GM21717 (cell line): Measurements from ENCODE around the gene MORN3.
"Not testable (repeated sequence)": the region's sequence is repeated elsewhere in the genome, so short reads cannot be mapped to it uniquely, and the experiment has no call there.

ENCODE experiments used
- ATAC-seq: cut with Tn5 transposase; IDR thresholded peaks from one replicate; pipeline ENCODE4 v1.9.1; 2021; ENCODE audit warnings: mild to moderate bottlenecking, moderate library complexity; ENCODE audit not compliant: unreplicated experiment

The MORN3 gene

DNA sequence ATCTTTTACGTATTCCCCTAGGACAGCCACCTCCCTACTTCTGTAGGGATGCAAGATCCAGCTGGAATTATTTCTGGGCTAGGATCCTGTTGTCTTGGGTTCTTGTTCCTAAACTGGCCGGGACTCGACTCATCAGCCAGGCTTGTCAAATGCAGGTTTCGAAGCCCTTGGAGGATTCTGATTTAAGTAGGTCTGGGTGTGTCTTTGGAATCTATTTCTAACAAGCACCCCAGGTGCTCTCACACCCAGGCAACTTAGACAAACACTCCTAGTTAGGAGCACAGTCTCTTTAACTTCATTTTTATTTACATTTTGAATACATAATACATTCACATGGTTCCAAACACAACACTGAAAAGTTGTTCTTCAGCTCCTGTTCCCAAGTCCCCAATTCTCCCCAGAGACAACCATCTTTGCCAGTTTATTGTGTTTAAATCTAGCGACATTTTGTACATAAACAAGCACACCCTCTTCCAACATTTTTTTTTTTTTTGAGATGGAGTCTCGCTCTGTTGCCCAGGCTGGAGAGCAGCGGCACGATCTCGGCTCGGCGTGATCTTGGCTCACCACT, 20.9 kb downstream of the MORN3 start:
- ATAC-seq = no peak

DNA sequence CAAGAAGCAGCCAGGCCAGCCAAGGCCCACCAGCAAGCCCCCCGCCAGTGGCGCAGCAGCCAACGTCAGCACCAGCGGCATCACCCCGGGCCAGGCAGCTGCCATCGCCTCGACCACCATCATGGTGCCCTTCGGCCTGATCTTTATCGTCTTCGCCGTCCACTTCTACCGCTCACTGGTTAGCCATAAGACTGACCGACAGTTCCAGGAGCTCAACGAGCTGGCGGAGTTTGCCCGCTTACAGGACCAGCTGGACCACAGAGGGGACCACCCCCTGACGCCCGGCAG, 28.2 kb downstream of the MORN3 start:
- ATAC-seq = no peak

DNA sequence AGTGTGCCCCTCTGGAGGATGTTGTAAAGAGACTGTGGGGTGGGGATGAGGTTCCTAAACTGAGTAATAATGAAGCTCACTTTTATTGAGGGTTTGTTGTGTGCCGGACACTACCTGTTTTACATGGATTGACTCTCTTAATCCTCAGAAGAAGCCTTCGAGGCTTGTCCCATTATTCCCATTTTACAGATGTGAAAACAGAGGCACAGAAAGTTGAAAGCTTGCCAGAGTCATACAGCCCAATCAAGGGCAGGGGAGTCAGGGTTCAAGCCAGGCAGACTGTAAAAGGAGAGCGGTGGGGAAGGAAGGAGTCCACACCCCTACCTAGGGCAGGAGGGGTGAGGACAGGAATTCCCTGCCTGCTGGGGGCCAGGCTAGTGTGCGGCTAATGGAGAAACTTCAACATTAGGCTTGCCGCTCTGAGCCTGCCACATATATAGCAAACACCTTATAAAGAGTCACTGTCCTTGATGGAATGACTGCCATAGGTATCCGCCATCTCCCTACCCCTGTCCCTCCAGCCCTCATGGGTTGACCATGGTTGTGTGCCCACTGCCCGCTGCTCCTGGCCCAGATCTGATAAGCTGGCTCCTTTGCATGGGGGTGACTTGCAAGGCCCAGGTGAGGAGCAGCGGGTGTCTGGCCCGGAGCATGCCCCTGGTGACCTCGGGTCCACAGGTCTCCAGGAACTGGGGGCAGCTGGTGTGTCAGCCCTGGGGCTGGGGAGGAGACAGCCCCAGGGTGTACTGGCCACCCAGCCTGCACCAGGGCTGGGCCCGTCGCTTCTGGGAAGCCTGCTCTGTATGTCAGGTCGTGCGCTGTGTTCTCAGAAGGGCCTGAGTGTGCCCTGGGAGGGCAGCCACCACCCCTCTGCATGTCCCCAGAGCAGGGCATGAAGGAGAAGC, 30.9 kb downstream of the MORN3 start:
- ATAC-seq = no peak

DNA sequence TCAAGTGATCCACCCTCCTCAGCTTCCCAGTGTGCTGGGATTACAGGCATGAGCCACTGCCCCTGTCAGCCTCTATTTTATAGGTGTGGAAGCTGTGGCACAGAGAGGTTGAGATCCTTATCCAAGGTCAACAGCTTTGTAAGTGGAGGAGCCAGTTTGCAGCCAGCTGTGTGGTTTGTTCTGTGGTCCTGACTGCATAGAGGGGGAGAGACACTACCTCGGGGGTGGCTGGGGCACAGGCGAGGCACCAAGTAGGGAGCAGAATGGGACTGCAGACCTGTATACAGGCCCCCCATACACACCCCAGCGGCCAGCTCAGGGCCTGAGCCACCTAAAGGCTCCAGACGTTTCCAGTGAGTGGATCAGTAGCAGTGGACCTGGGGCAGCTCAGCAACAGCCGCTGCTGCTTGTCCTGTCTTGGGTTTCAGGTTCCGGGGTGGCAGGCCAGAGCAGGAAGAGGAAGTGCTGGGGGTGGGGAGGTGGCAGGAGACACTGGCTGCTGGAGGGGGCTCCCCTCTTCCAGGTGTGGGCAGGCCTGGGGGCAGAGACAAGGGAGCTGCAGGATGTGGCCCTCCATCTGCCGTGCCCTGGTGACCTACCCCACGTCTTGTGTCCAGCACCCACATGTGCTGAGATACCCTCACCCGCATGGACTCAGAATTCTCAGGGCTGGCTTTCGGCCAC, 32.1 kb downstream of the MORN3 start:
- ATAC-seq = no peak

DNA sequence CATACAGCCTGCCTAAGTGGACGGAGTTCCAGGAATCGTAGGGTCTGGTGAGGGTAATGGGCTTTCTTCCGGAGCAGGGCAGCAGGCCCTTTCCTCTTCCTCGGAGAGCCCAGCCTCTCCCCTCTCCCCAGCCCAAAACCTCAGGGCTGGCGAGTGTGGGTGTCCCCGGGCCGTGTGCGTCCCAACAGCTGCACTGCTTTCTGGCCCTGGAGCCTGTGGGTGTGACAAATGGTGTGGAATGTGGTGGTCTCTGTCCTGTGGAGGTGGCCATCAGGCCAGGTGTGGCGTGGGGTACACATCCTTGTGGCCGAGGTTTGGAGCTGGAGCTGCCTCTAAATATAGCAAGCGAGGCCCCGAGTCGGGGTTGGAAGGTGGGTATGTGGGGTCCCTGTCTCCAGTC, 34.6 kb downstream of the MORN3 start:
- no peak for ATAC-seq

DNA sequence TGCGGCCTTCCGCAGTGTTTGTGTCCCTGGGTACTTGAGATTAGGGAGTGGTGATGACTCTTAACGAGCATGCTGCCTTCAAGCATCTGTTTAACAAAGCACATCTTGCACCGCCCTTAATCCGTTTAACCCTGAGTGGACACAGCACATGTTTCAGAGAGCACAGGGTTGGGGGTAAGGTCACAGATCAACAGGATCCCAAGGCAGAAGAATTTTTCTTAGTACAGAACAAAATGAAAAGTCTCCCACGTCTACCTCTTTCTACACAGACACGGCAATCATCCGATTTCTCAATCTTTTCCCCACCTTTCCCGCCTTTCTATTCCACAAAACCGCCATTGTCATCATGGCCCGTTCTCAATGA, 35.6 kb downstream of the MORN3 start:
- not testable (repeated sequence) for ATAC-seq

DNA sequence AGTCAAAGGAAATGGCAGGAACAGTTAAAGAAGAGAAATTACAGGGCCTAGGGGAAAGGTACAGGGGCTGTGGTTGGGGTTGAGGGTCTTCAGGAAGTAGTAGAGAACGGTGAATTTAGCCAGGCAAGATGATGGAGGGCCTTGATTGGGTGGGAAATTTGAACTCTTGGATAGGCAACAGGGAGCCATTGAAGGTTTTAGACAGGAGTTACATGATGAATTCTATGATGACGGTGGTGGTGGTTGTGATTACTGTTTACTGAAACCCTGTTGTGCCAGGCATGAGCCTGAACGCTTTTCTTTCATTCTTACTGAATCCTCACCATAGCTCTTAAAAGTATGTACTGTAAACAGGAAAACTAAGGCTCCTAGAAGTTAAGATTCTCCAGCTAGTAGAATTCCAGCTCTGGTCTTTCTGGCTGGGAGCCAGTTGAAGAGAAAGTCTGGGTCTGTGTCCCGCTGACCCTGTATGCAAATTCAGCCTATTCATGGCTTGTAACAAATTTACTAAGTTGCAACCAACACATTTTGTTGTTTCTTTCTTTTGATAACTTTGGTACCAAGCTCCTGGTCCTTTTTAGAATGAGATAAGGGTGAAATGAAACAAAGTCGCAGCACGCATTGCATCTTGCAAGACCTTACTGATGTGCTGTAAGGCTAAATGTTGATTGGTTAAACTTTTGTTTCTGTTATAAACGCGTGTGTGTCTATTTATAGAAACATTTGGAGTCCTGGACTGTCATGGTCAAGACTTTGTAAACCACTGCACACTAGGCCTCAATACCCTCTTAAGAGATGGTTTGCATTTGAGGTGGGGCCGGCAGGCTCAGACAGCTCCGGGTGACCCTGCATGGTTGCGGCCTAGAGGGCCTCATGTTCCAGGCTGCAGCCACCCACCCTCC, 37.1 kb downstream of the MORN3 start:
- ATAC-seq = no peak

DNA sequence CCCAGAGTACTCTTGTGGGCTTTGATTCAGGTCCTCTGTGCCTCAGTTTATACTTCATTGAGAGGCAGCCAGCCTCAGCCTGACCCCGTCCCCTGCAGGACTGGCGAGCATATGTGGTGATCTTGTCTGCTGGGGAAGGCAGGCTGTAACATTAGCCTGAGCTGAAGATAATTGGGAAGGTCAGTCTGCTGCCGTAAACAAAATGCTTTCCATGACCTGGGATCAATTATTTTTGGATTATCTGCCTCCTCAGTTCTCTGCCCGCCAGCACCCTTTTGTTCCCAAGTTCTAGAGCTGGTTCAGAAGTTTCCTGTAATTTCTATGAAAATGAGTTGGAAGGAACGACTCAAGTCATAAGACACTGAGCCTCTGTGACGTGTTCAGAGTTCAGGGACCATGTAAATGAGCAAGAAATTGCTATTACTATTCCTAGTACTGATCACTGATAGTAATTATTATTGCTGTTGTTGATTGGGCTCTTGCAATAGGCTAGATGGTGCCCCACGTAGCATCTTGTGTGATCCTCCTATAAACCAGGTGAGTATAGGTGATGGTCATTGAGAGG, 38.6 kb downstream of the MORN3 start:
- no peak for ATAC-seq

DNA sequence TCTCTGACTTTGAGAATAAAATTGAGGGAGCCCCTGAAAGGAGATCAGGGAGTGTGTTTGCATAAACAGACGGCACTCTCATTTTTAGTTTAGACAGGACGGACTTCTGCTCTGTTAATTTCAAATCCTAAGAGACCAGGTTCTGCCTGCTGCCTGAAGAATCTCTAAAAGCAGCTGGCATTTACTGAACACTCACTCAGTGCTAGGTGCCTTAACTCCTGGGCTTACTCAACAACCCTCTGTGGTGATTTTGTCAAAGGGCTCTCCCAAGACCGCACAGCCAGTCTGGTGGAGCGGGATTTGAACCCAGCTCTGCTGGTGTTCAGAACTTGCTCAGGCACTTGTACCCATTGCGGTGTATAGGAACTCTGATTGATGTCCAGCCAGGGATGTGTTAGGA, 40.9 kb downstream of the MORN3 start:
- ATAC-seq = no peak

DNA sequence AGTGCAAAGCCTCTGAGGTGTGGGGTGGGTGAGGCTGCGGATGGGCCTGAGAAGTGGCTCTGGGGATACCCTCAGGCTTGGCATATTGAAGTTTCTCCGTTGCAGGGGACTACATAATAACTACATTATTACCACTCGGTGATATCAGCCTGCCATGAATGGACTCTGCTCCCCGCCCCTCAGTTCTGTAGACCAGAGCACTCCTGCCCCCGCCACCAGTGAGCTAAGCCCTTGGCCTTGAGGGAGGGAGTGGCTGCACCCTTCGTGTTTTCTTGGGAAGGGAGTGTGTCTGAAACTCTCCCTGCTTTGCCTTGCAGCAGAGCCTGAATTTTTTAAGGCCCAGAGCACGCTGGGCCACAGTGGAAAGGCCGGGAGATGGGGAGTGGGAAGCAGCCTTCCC, 41.4 kb downstream of the MORN3 start:
- no peak for ATAC-seq

DNA sequence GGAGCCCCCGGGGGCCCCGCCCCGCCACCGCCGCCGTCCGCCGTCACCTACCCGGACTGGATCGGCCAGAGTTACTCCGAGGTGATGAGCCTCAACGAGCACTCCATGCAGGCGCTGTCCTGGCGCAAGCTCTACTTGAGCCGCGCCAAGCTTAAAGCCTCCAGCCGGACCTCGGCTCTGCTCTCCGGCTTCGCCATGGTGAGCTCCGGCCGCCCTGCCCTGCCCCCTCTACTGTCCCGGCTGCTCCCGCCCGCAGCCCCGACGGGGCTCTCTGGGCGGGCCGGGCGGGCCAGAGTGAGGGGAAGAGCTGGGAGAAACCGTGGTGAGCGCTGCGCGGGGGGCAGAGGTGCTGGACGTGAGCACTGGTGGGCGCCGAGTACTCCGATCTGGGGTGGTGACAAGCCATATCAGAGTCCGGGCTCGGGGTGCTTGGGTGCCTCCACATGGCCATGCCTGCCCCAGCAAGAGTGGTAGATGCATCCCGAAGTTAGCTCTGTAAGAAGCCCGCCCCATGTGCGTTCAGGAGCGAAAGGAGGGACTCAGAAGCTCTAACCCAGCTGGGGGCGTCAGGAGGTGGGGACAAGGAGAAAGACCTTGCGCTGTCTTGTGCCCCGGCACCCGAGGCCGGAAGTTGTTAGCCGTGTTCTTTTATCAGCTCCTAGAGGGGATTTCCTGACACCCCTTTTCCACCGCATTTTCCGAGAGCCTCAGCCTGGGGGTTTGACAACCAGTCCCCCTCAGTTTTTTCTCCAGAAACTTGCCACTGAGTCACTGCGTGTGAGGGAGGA, 42.4 kb downstream of the MORN3 start:
- peak; percentile 27 for ATAC-seq

DNA sequence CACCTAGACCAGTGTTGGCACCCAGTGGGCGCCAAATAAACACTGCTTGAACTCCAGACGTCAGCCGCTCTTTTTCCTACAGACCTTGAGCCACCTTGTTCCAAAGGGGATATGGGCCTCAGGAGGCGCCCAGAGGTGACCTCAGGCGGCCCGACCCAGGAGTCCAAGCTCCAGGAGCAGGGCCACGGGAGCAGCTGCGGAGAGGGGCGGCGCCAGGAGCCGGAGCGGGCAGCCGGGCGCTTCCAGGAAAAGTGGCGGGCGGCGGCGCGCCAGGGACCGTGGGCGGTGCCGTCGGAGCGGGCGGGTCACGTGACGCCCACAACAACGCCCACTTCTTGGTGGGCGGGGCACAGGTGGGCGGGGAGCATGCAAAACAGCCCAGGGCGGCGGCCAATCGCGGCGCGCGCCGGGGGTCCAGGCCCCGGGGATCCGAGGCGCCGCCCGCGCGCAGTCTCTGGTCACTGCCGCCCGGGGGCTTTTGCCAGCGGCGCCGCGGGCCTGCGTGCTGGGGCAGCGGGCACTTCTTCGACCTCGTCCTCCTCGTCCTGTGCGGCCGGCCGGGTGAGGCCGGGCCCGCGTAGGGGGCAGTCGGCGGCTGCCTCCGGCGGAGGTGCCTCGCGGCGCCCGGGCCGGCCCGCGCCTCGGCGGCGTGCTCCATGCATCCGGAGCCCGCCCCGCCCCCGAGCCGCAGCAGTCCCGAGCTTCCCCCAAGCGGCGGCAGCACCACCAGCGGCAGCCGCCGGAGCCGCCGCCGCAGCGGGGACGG, 43.2 kb downstream of the MORN3 start, which contains the start of gene ORAI1:
Gene ORAI1 (plus strand): TSS at position 444 of the 766 bp plus-strand sequence.
- ATAC-seq = peak; percentile 55

DNA sequence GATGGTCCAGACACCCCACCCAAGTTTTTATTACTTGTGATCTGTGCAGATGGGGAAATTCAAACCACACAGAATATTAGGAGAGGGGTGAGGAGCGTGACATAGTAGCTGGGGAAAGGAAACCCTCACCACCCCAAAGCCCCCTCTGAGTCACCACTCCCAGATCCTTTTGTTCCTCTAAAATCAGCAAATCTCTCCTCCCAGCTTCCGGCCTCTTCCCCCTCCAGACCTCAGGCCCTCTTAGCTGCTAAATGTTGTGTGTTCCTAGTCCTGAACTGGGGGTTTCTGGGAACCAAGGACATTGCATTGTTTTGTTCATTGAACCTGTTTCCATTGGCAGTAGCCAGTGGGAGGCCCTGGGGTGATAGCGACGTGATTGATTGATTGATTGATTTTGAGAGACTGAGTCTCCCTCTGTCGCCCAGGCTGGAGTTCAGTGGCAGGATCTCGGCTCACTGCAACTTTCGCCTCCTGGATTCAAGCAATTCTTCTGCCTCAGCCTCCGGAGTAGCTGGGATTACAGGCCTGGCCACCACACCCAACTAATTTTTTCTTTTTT, 49.0 kb downstream of the MORN3 start:
- no peak for ATAC-seq

DNA sequence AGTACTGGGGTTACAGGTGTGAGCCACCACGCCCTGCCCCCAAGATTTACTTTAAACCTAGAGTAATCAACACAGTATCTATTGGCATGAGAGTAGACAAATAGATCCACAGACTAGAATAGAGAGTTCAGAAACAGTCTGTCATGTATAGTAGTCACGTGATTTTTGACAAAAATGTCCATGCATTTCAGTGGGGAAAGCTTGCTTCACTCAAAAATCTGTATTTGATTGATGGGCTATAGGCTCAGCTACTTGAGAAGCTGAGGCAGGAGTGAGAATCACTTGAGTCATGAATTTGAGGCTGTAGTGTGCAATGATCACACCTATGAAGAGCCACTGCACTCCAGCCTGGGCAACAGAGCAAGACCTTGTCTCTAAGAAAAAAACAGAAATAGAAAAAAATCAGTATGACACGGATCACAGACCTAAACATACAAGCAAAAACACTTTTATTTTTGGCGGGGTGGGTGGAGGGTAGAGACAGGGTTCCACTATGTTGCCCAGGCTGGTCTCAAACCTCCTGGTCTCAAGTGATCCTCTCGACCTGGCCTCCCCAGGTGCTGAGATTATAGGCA, 50.7 kb downstream of the MORN3 start:
- ATAC-seq = no peak

DNA sequence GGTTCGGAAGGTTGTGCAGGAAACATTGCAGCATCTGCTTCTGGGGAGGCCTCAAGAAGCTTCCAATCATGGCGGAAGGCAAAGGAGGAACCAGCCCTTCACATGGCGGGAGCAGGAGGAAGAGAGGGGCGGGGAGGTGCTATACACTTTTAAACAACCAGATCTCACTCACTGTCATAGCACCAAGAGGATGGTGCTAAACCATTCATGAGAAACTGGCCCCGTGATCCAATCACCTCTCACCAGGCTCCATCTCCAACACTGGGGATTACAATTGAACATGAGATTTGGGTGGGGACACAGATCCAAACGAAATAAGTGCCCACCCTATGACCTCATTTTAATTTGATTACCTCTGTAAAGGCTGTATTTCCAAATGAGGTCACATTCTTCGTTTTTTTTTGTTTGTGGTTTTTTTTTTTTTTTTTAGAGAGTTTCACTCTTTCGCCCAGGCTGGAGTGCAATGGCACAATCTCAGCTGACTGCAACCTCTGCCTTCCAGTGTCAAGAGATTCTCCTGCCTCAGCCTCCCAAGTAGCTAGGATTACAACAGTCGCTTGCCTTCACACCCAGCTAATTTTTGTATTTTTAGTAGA, 54.5 kb downstream of the MORN3 start:
- no peak for ATAC-seq

DNA sequence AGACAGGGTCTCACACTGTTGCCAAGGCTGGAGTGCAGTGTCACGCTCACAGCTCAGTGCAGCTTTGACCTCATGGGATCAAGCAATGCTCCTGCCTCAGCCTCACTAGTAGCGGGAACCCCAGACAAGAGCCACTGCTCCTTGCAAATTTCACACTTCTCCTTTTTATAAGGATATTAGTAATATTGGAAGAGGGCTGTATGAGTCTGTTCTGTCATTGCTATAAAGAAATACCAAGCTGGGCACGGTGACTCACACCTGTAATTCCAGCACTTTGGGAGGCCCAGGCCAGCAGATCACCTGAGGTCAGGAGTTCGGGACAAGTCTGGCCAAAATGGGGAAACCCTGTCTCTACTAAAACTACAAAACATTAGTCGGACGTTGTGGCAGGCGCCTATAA, 56.0 kb downstream of the MORN3 start:
- no peak for ATAC-seq

DNA sequence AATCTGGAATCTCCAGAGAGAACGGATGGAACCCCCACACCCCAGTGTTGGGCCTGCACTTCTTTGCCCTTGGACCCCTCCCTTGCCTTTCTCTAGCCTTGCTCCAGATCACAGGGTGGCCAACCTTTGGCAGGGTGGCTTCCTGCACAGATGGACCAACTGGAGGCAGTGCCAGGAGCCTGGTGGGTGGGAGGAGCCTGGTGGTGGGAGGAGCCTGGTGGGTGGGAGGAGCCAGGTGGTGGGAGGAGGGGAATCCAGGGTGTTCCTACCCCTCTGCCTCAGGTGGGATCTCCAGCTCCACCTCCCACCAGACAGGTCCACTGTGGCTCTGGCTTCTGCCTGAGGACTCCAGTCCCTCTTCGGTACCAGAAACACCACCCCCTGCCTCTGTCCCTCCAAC, 58.1 kb downstream of the MORN3 start:
- ATAC-seq = no peak
